Endothelial cell of umbilical vein (primary cell): ENCODE results near the gene HYAL3. TPM values are rescaled to one million over a fixed set of nuclear protein-coding genes. Genes with fewer than 3 reads are reported as not detected.

ENCODE experiments used
- BruUV-seq: library from RNA; stranded (reverse); fragments of 400-500 nt; replicated peaks from 2 replicates; lab custom pipeline; 2021; lab: Mats Ljungman, UMichigan
- CTCF ChIA-PET: fragments of 300-600, 350-600 bp; sonication (Branson Sonifier 250); formaldehyde crosslinking; loops from one replicate; lab custom pipeline; 2021; ENCODE audit warnings: antibody characterized with exemption, inconsistent platforms; lab: Charles Lee
- POLR2A ChIA-PET: fragments of 300-600, 350-600 bp; sonication (Branson Sonifier 250); formaldehyde crosslinking; loops from one replicate; lab custom pipeline; 2021; ENCODE audit warnings: antibody characterized with exemption, inconsistent platforms; lab: Charles Lee
- DNase-seq: peaks from one replicate; pipeline ENCODE4 v3.0.0-alpha.2; 2011; ENCODE audit warnings: low read depth, low spot score
- FAIRE-seq: peaks from 2 replicates; lab custom pipeline; 2011; peaks lifted over from hg19 to GRCh38; lab: Jason Lieb, UNC
- H2AFZ ChIP-seq: 2 replicates; pipeline ENCODE4 v1.6.0; 2012; ENCODE audit warnings: low read depth, low read length, control low read depth, inconsistent platforms
- H3K27ac ChIP-seq: 2 replicates; pipeline ENCODE4 v1.5.1; 2011; ENCODE audit warnings: low read depth, mild to moderate bottlenecking, control low read depth, low read length, moderate library complexity; ENCODE audit not compliant: insufficient read depth
- H3K27me3 ChIP-seq, 2 experiments: 2 replicates each; pipeline versions ENCODE4 v1.6.0 to v1.6.1; 2011; ENCODE audit warnings: low read length in 2 of 2, mixed read lengths in 1 of 2; ENCODE audit not compliant: control insufficient read depth in 2 of 2, insufficient read depth in 2 of 2
- H3K36me3 ChIP-seq, 2 experiments: 2 replicates in 1 of 2; 3 replicates in 1 of 2; pipeline ENCODE4 v1.5.1; 2011; ENCODE audit warnings: low read length in 2 of 2, mild to moderate bottlenecking in 1 of 2, moderate library complexity in 1 of 2; ENCODE audit not compliant: control insufficient read depth in 2 of 2, insufficient read depth in 2 of 2; ENCODE audit errors: extremely low read depth in 1 of 2
- H3K4me1 ChIP-seq: 3 replicates; pipeline ENCODE4 v1.5.1; 2011; ENCODE audit warnings: mild to moderate bottlenecking, low read length; ENCODE audit not compliant: control insufficient read depth, insufficient read depth; ENCODE audit errors: extremely low read depth
- H3K4me2 ChIP-seq: 2 replicates; pipeline ENCODE4 v1.6.1; 2011; ENCODE audit warnings: low read length, control low read depth, mixed read lengths; ENCODE audit not compliant: insufficient read depth
- H3K4me3 ChIP-seq, 3 experiments: fragments of 200-600 bp in 1 of 3; sonication (generic), shearing (Covaris generic) in 1 of 3; replicated peaks in 1 of 3; 2 replicates each; pipeline ENCODE4 v1.5.1; 2011 to 2016; ENCODE audit warnings: control low read depth in 3 of 3, low read length in 3 of 3, mild to moderate bottlenecking in 2 of 3, inconsistent platforms in 1 of 3, low read depth in 1 of 3, moderate library complexity in 1 of 3; ENCODE audit not compliant: insufficient read depth in 1 of 3
- H3K79me2 ChIP-seq: 2 replicates; pipeline ENCODE4 v1.6.0; 2012; ENCODE audit warnings: low read length, inconsistent platforms; ENCODE audit not compliant: control insufficient read depth, insufficient read depth
- H3K9ac ChIP-seq: replicated peaks from 2 replicates; pipeline ENCODE3; 2011; ENCODE audit warnings: low read length, control low read depth; ENCODE audit not compliant: insufficient read depth; ENCODE audit errors: extremely low read depth
- H3K9me1 ChIP-seq: replicated peaks from 3 replicates; pipeline ENCODE4 v1.6.0; 2011; ENCODE audit warnings: mild to moderate bottlenecking, low read length; ENCODE audit not compliant: control insufficient read depth, insufficient read depth; ENCODE audit errors: extremely low read depth
- H3K9me3 ChIP-seq: replicated peaks from 2 replicates; pipeline ENCODE4 v1.5.1; 2012; ENCODE audit warnings: low read length, inconsistent platforms; ENCODE audit not compliant: control insufficient read depth, insufficient read depth
- H4K20me1 ChIP-seq: replicated peaks from 2 replicates; pipeline ENCODE3; 2011; ENCODE audit warnings: mild to moderate bottlenecking, low read length; ENCODE audit not compliant: control insufficient read depth, insufficient read depth; ENCODE audit errors: extremely low read depth
- EZH2 ChIP-seq: IDR thresholded peaks from 2 replicates; pipeline ENCODE4 v1.6.1; 2012; ENCODE audit warnings: borderline replicate concordance, low read depth, mild to moderate bottlenecking, moderate library complexity, low read length, inconsistent platforms; ENCODE audit not compliant: severe bottlenecking
- FOS ChIP-seq: IDR thresholded peaks from 2 replicates; pipeline ENCODE4 v1.6.1; 2011; ENCODE audit warnings: mild to moderate bottlenecking, low read length, moderate library complexity, borderline replicate concordance; ENCODE audit not compliant: insufficient read depth
- GATA2 ChIP-seq: IDR thresholded peaks from 2 replicates; pipeline ENCODE4 v1.7.0; 2011; ENCODE audit warnings: low read depth, mild to moderate bottlenecking, moderate library complexity, mixed read lengths, low read length; ENCODE audit not compliant: insufficient read length, insufficient read depth
- JUN ChIP-seq: IDR thresholded peaks from 2 replicates; pipeline ENCODE4 v1.6.1; 2011; ENCODE audit warnings: borderline replicate concordance, low read depth; ENCODE audit not compliant: insufficient read length, insufficient read depth
- MYC ChIP-seq: IDR thresholded peaks from one replicate; pipeline ENCODE4 v1.6.1; 2011; ENCODE audit warnings: mild to moderate bottlenecking, low read depth, low read length
- POLR2A ChIP-seq: IDR thresholded peaks from 2 replicates; pipeline ENCODE4 v1.6.1; 2012; ENCODE audit warnings: low read depth, mild to moderate bottlenecking, control low read depth, low read length
- POLR2AphosphoS5 ChIP-seq: IDR thresholded peaks from 2 replicates; pipeline ENCODE4 v1.6.1; 2012; ENCODE audit warnings: low read depth, mild to moderate bottlenecking, control low read depth, low read length, moderate library complexity; ENCODE audit not compliant: insufficient read depth
- dilution Hi-C: fragments of 300-500 bp; cut with MboI; formaldehyde crosslinking; loops from one replicate; pipeline ENCODE4 v1.15.0; 2019; ENCODE audit warnings: low sequenced_read_pairs; ENCODE audit not compliant: extremely low pct_ligation_motif_present
- intact Hi-C: fragments of 100-400 bp; cut with micrococcal nuclease; formaldehyde crosslinking; loops from one replicate; pipeline ENCODE4 v1.10.0; 2022
- polyA plus RNA-seq, 4 experiments: library from polyadenylated mRNA; depleted of rRNA in 3 of 4; stranded (reverse) in 3 of 4; unstranded in 1 of 4; fragments of >200 nt; gene quantifications; 2 replicates each; pipeline versions ENCODE4 v1.2.1 to v1.2.3, GENCODE V29; 2011 to 2012; ENCODE audit warnings: missing spikeins in 1 of 4
- total RNA-seq: library from RNA; stranded (reverse); gene quantifications from 2 replicates; pipeline ENCODE4 v1.2.3, GENCODE V29; 2021
- TF ChIP-seq, protein P1 (sequence below): IDR thresholded peaks from 2 replicates; pipeline ENCODE4 v1.6.1; 2011; ENCODE audit not compliant: insufficient read depth, insufficient read length
- TF ChIP-seq, protein P2 (sequence below), 2 donors: IDR thresholded peaks; 1 replicate in 1 of 2; 2 replicates in 1 of 2; pipeline ENCODE4 v1.5.1; 2011; ENCODE audit warnings: low read length in 2 of 2, mild to moderate bottlenecking in 2 of 2, moderate library complexity in 2 of 2, control low read depth in 1 of 2, inconsistent platforms in 1 of 2, low read depth in 1 of 2; ENCODE audit not compliant: insufficient read depth in 1 of 2; ENCODE audit errors: extremely low read depth in 1 of 2

The HYAL3 gene
- total and polyA plus RNA-seq, 2 donors (not counting 3 experiments of a cell fraction or from before 2014, with no cell fraction given), result 4.8 to 11.5 TPM

DNA sequence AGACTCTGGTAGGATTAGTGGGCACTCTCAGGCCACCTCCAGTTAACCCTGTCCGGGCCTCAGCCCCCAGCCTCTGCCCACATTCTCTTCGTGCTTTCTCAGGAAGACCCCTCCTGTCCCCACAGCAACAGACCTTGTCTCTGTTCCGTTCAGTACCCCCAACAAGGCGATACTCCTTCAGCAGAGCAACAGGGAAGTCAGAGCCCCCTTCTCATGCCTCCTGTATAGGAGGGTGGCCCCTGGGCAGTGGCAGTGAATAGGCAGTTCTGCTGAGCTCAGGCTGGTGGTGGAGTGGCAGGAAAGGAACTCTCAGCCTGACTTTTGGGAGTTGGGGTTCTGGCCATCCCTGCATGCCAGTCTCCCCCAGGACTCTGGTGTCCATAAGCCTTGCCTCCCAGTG is 29.7 kb downstream of the HYAL3 start:
- Histone ChIP-seq H3K4me1 (peaks cover 2% of the 10 kb centered on the region), H3K79me2 (no peaks in the 10 kb centered on the region), H3K4me2 (no peak overlapping the region), H3K27me3 (peaks cover 6% of the 10 kb centered on the region in 2 experiments), H2AFZ (no peak overlapping the region), H3K4me3 (no peak overlapping the region), H3K9me3 (no peaks in the 10 kb centered on the region), H4K20me1 (no peaks in the 10 kb centered on the region), H3K9ac (no peak overlapping the region), H3K27ac (no peak overlapping the region), H3K9me1 (no peaks in the 10 kb centered on the region), H3K36me3 (no peaks in the 10 kb centered on the region)
- dilution Hi-C loops (no loop called here), intact Hi-C loops (loop anchor here (10.0 kb wide), 1 partner anchor 145 kb away; no protein-coding TSS in a partner anchor)
- ChIA-PET CTCF (interaction anchor here (1.0 to 3.7 kb wide), 6 partner anchors 9 to 75 kb away, joined by 3 to 26 read pairs (median 6); no protein-coding TSS in a partner anchor), POLR2A (interaction anchor here (1.6 kb wide), 1 partner anchor 23 kb away, joined by 3 read pairs; no protein-coding TSS in a partner anchor)
- no TSS peak for BruUV-seq
- no peak for TF ChIP-seq GATA2
- TF ChIP-seq POLR2AphosphoS5, result no peak
- TF ChIP-seq POLR2A, result no peak
- no peak for TF ChIP-seq FOS
- no peak for TF ChIP-seq JUN
- TF ChIP-seq EZH2, result no peak
- TF ChIP-seq, protein P1, sequence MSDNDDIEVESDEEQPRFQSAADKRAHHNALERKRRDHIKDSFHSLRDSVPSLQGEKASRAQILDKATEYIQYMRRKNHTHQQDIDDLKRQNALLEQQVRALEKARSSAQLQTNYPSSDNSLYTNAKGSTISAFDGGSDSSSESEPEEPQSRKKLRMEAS, result no peak
- TF ChIP-seq, protein P2, sequence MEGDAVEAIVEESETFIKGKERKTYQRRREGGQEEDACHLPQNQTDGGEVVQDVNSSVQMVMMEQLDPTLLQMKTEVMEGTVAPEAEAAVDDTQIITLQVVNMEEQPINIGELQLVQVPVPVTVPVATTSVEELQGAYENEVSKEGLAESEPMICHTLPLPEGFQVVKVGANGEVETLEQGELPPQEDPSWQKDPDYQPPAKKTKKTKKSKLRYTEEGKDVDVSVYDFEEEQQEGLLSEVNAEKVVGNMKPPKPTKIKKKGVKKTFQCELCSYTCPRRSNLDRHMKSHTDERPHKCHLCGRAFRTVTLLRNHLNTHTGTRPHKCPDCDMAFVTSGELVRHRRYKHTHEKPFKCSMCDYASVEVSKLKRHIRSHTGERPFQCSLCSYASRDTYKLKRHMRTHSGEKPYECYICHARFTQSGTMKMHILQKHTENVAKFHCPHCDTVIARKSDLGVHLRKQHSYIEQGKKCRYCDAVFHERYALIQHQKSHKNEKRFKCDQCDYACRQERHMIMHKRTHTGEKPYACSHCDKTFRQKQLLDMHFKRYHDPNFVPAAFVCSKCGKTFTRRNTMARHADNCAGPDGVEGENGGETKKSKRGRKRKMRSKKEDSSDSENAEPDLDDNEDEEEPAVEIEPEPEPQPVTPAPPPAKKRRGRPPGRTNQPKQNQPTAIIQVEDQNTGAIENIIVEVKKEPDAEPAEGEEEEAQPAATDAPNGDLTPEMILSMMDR (IDR thresholded peaks at IDR 0.05; ENCODE audit: extremely low read depth in 1 of 2, insufficient read depth in 1 of 2, low read depth in 1 of 2, low read length in 2 of 2), result no peak
- no peak for TF ChIP-seq MYC
- FAIRE-seq (no peak), DNase-seq (no peak)
